ENCODE data around the gene PDPN.

The PDPN gene

GRCh38 chr1:13577846-13578245, 5.8 kb upstream of the PDPN start:
- no peak for DNase-seq (ENCODE audit: low spot score)

GRCh38 chr1:13581446-13581845, 2.2 kb upstream of the PDPN start:
- no peak for DNase-seq (ENCODE audit: low spot score)

GRCh38 chr1:13582713-13583443, 754 bp upstream of the PDPN start:
- no peak for DNase-seq (ENCODE audit: low spot score)

- no peak for DNase-seq (ENCODE audit: low spot score)
Measured at GRCh38 chr1:13583966-13584791, 547 bp downstream of the PDPN start.

- DNase-seq (ENCODE audit: low spot score) = no peak
Measured at GRCh38 chr1:13584876-13585611, 1.4 kb downstream of the PDPN start.

GRCh38 chr1:13585612-13585991, 2.0 kb downstream of the PDPN start:
- DNase-seq (ENCODE audit: low spot score) = no peak

GRCh38 chr1:13586001-13586400, 2.4 kb downstream of the PDPN start:
- no peak for DNase-seq (ENCODE audit: low spot score)

GRCh38 chr1:13587256-13588030, 3.8 kb downstream of the PDPN start:
- DNase-seq (ENCODE audit: low spot score) = no peak

GRCh38 chr1:13588946-13589796, 5.5 kb downstream of the PDPN start:
- no peak for DNase-seq (ENCODE audit: low spot score)

- DNase-seq (ENCODE audit: low spot score) = no peak
Measured at GRCh38 chr1:13590486-13590885, 6.9 kb downstream of the PDPN start.

GRCh38 chr1:13593511-13594131, 10.0 kb downstream of the PDPN start:
- DNase-seq (ENCODE audit: low spot score) = no peak

GRCh38 chr1:13595411-13595810, 11.8 kb downstream of the PDPN start:
- DNase-seq (ENCODE audit: low spot score) = no peak

GRCh38 chr1:13597166-13597565, 13.5 kb downstream of the PDPN start:
- DNase-seq (ENCODE audit: low spot score) = no peak

GRCh38 chr1:13600762-13601453, 17.3 kb downstream of the PDPN start:
- DNase-seq (ENCODE audit: low spot score) = no peak

GRCh38 chr1:13604176-13604575, 20.5 kb downstream of the PDPN start:
- DNase-seq (ENCODE audit: low spot score) = no peak

- no peak for DNase-seq (ENCODE audit: low spot score)
Measured at GRCh38 chr1:13604721-13605120, 21.1 kb downstream of the PDPN start.

GRCh38 chr1:13605159-13605558, 21.5 kb downstream of the PDPN start:
- no peak for DNase-seq (ENCODE audit: low spot score)

GRCh38 chr1:13607002-13607401, 23.4 kb downstream of the PDPN start:
- no peak for DNase-seq (ENCODE audit: low spot score)

- no peak for DNase-seq (ENCODE audit: low spot score)
Measured at GRCh38 chr1:13616234-13616633, 32.6 kb downstream of the PDPN start.

- no peak for DNase-seq (ENCODE audit: low spot score)
Measured at GRCh38 chr1:13617108-13617507, 33.5 kb downstream of the PDPN start.
